GM12878 (cell line): ENCODE measurements around the gene NFIX. TPM values are rescaled to one million over a fixed set of nuclear protein-coding genes. Genes with fewer than 3 reads are reported as not detected.

Experiments
- ATAC-seq: fragments of 200-7000 bp; cut with Tn5 transposase; 3 replicates; pipeline ENCODE4 v1.9.1; 2020; ENCODE audit warnings: mild to moderate bottlenecking, moderate library complexity
- BruUV-seq: library from RNA; stranded (reverse); fragments of 400-500 nt; replicated peaks from 2 replicates; lab custom pipeline; 2021; lab: Mats Ljungman, UMichigan
- CTCF ChIA-PET: fragments of 300-600 bp; sonication (Branson Sonifier 250); formaldehyde crosslinking; extraction: SDS; loops from one replicate; lab custom pipeline; 2021; ENCODE audit warnings: inconsistent platforms; lab: Yijun Ruan, JAX
- POLR2A ChIA-PET: fragments of 350-600 bp; formaldehyde crosslinking; extraction: SDS; loops from one replicate; lab custom pipeline; 2021; ENCODE audit warnings: inconsistent platforms; lab: Charles Lee
- RAD21 ChIA-PET: fragments of 300-600 bp; sonication (Branson Sonifier 250); formaldehyde crosslinking; loops from one replicate; lab custom pipeline; 2023; ENCODE audit warnings: antibody characterized with exemption; ENCODE audit not compliant: unreplicated experiment; lab: Charles Lee
- SMC1A ChIA-PET: fragments of 300-600 bp; sonication (Branson Sonifier 250); formaldehyde crosslinking; loops from one replicate; lab custom pipeline; 2023; ENCODE audit not compliant: unreplicated experiment, uncharacterized antibody; lab: Charles Lee
- DNase-seq: peaks from one replicate; pipeline ENCODE4 v3.0.0-alpha.2; 2011; ENCODE audit warnings: low read depth, low spot score
- FAIRE-seq: peaks from 3 replicates; lab custom pipeline; 2011; peaks lifted over from hg19 to GRCh38; lab: Jason Lieb, UNC
- H2AFZ ChIP-seq: 2 replicates; pipeline ENCODE4 v1.6.0; 2011; ENCODE audit warnings: low read depth, low read length, control low read depth; ENCODE audit not compliant: control insufficient read depth
- H3K27ac ChIP-seq: 2 replicates; pipeline ENCODE4 v1.5.1; 2011; ENCODE audit warnings: control low read depth; ENCODE audit not compliant: control insufficient read depth, insufficient read depth
- H3K27me3 ChIP-seq, 2 experiments: replicated peaks in 1 of 2; 2 replicates each; pipeline versions ENCODE4 v1.6.0 to v1.6.1; 2011; ENCODE audit warnings: low read length in 1 of 2; ENCODE audit not compliant: control insufficient read depth in 2 of 2, insufficient read depth in 2 of 2
- H3K36me3 ChIP-seq, 2 experiments: 2 replicates each; pipeline ENCODE4 v1.5.1; 2011; ENCODE audit warnings: low read length in 1 of 2; ENCODE audit not compliant: control insufficient read depth in 2 of 2, insufficient read depth in 2 of 2
- H3K4me1 ChIP-seq: 2 replicates; pipeline ENCODE4 v1.6.1; 2011; ENCODE audit warnings: mild to moderate bottlenecking, low read length, moderate library complexity, mixed read lengths; ENCODE audit not compliant: control insufficient read depth, insufficient read depth
- H3K4me2 ChIP-seq: 2 replicates; pipeline ENCODE4 v1.6.0; 2011; ENCODE audit warnings: control low read depth; ENCODE audit not compliant: control insufficient read depth, insufficient read depth
- H3K4me3 ChIP-seq: fragments of 200-600 bp; sonication (generic); 2 replicates; pipeline ENCODE4 v1.5.1; 2016
- H3K79me2 ChIP-seq: 2 replicates; pipeline ENCODE4 v1.6.0; 2011; ENCODE audit warnings: low read length; ENCODE audit not compliant: control insufficient read depth, insufficient read depth
- H3K9ac ChIP-seq: 2 replicates; pipeline ENCODE4 v1.8.0; 2011; ENCODE audit warnings: low read length, control low read depth, mixed read lengths; ENCODE audit not compliant: control insufficient read depth, insufficient read depth
- H3K9me3 ChIP-seq: replicated peaks from 3 replicates; pipeline ENCODE4 v1.5.1; 2011; ENCODE audit warnings: mild to moderate bottlenecking, low read length; ENCODE audit not compliant: control insufficient read depth, insufficient read depth
- H4K20me1 ChIP-seq: 2 replicates; pipeline ENCODE4 v1.6.0; 2011; ENCODE audit not compliant: control insufficient read depth, insufficient read depth
- CHD2 ChIP-seq: IDR thresholded peaks from 2 replicates; pipeline ENCODE4 v1.6.1; 2011; ENCODE audit warnings: low read depth, low read length, improper control_type of control experiment, borderline replicate concordance
- CHD4 ChIP-seq: fragments of 200-600 bp; sonication (generic); IDR thresholded peaks from 2 replicates; pipeline ENCODE4 v1.6.1; 2016; ENCODE audit warnings: mild to moderate bottlenecking
- DPF2 ChIP-seq: fragments of 450-650 bp; IDR thresholded peaks from 2 replicates; pipeline ENCODE4 v1.6.1; 2017; ENCODE audit warnings: mild to moderate bottlenecking
- HCFC1 ChIP-seq: fragments of 150-350 bp; IDR thresholded peaks from 2 replicates; pipeline ENCODE4 v1.6.1; 2014; ENCODE audit warnings: low read length
- NFIC ChIP-seq: IDR thresholded peaks from 2 replicates; pipeline ENCODE4 v1.6.1; 2012; ENCODE audit warnings: low read depth, mild to moderate bottlenecking, inconsistent platforms, low read length, moderate library complexity
- SIN3A ChIP-seq: IDR thresholded peaks from 2 replicates; pipeline ENCODE4 v1.6.1; 2012; ENCODE audit warnings: low read depth, low read length, improper control_type of control experiment
- WRNIP1 ChIP-seq: IDR thresholded peaks from 2 replicates; pipeline ENCODE4 v1.6.1; 2011; ENCODE audit warnings: low read depth, low read length, improper control_type of control experiment, borderline replicate concordance
- ZSCAN29 ChIP-seq: fragments of 450-650 bp; IDR thresholded peaks from 2 replicates; pipeline ENCODE4 v1.6.1; 2017; ENCODE audit warnings: mild to moderate bottlenecking, moderate library complexity
- WGBS: methylation state at CpG from one replicate; pipeline ENCODE4 v1.1.6; 2016; ENCODE audit warnings: low lambda C conversion rate; ENCODE audit not compliant: insufficient replicate concordance, insufficient coverage; ENCODE audit errors: missing lambda C conversion rate; 5-methylcytosine and 5-hydroxymethylcytosine counted together
- in situ Hi-C: fragments of 300-500 bp; cut with MboI; formaldehyde crosslinking; loops from 9 replicates; pipeline ENCODE4 v1.14.3; 2018; ENCODE audit warnings: mixed read lengths
- intact Hi-C: fragments of 100-400 bp; cut with micrococcal nuclease; formaldehyde crosslinking; loops from one replicate; pipeline ENCODE4 v1.14.2; 2022; ENCODE audit not compliant: unreplicated experiment
- polyA plus RNA-seq, 11 experiments: library from polyadenylated mRNA; depleted of rRNA in 4 of 11; unstranded in 6 of 11; stranded (reverse) in 5 of 11; fragments of >200 nt; fragmentation: Nextera tagmentation in 4 of 11; fragmentation: Illumina TruSeq in 1 of 11; extraction: Ambion mirVana in 4 of 11; extraction: Trizol in 1 of 11; gene quantifications; 1 replicate in 1 of 11; 2 replicates in 10 of 11; pipeline versions ENCODE4 v1.2.1 to v1.2.3, GENCODE V29; 2011 to 2016; ENCODE audit warnings: inconsistent platforms in 2 of 11, missing spikeins in 2 of 11, low read depth in 1 of 11
- total RNA-seq, 4 experiments: library from RNA; depleted of rRNA in 3 of 4; stranded (reverse); fragments of >200 nt in 3 of 4; fragmentation: Illumina TruSeq in 1 of 4; extraction: Trizol in 1 of 4; gene quantifications; 2 replicates each; pipeline versions ENCODE4 v1.2.1 to v1.2.3, GENCODE V29; 2013 to 2021

Gene NFIX
- total and polyA plus RNA-seq, 10 of the 15 experiments (the other 5 are each of a cell fraction or from before 2014, with no cell fraction given): 0.02 to 2.2 (median 0.28) TPM

DNA sequence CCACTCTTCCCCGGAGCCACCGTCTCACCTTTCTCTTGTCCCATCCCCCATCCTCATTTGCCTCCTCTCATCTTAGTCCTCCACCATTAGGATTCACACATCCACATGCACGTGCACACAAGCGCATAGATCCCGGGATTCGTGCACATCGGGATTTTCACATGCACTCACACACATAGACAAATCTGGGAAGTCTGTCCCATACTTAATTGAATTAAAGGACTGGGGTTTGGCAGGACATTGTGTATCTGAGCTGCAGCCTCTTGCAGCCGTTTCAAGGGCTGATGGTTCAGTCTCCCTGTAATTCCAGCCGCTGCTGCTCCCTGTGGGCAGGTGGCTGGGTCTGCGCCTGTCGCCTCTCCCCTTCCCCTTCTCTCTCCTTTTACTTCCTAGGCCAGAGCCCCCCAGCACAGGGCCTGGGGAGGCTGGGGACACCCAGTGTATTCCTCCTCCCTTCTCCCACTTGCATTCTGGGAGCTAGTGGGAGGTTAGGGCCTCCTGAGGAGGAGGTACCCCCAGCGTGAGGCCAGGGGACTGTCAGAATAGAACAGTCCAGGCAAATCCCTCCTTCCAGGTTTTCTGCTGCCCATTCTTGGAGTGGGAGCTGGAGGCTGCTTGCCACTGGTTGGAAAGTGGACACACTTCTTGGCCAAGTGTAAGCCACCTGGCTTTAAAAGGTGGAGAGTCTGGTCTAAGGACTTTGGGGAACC lies 63.8 kb downstream of the NFIX start (continued):
- TF ChIP-seq WRNIP1 (no peak), NFIC (no peak), DPF2 (no peak)

GRCh38 chr19:13060233-13060963 lies 65.1 kb downstream of the NFIX start:
- Histone ChIP-seq H3K9ac (no peak overlapping the region), H3K9me3 (no peaks in the 10 kb centered on the region), H2AFZ (no peak overlapping the region), H3K4me3 (no peak overlapping the region), H3K36me3 (no peaks in the 10 kb centered on the region), H3K4me1 (no peaks in the 10 kb centered on the region), H3K27ac (no peak overlapping the region), H3K4me2 (no peak overlapping the region), H3K79me2 (no peaks in the 10 kb centered on the region), H4K20me1 (no peaks in the 10 kb centered on the region), H3K27me3 (peaks cover 9 to 11% of the 10 kb centered on the region in 2 experiments)
- in situ Hi-C loops (no loop called here), intact Hi-C loops (loop anchor here (2.0 kb wide), 1 partner anchor 82 kb away; no protein-coding TSS in a partner anchor)
- ATAC-seq (no peak), FAIRE-seq (no peak), DNase-seq (no peak)
- TF ChIP-seq SIN3A: no peak
- no peak for TF ChIP-seq CHD2
- TF ChIP-seq NFIC: no peak
- no peak for TF ChIP-seq HCFC1
- no peak for TF ChIP-seq CHD4
- no peak for TF ChIP-seq ZSCAN29
- RAD21 ChIA-PET: interaction anchor here (1.3 to 4.6 kb wide), 10 partner anchors 10 to 95 kb away, joined by 3 to 49 read pairs (median 11); no protein-coding TSS in a partner anchor
- POLR2A ChIA-PET: interaction anchor here (1.2 kb wide), 1 partner anchor 26 kb away, joined by 3 read pairs; no protein-coding TSS in a partner anchor
- no TSS peak for BruUV-seq
- 14% methylated on average over 19 of the region's 19 CpGs for WGBS
- CTCF ChIA-PET: interaction anchor here (0.6 to 10.9 kb wide), 30 partner anchors 9 to 459 kb away, joined by 3 to 247 read pairs (median 6); partner anchors contain the start of genes DAND5 and GCDH
- SMC1A ChIA-PET: interaction anchor here (1.1 to 3.5 kb wide), 7 partner anchors 26 to 95 kb away, joined by 3 to 45 read pairs (median 9); no protein-coding TSS in a partner anchor
